ENCODE measurements around the gene PCYT1A. TPM values are rescaled to one million over a fixed set of nuclear protein-coding genes. Genes with fewer than 3 reads are reported as not detected.

PCYT1A gene
- total RNA-seq, 1 experiment from 2014 or later: 52.2 TPM

DNA sequence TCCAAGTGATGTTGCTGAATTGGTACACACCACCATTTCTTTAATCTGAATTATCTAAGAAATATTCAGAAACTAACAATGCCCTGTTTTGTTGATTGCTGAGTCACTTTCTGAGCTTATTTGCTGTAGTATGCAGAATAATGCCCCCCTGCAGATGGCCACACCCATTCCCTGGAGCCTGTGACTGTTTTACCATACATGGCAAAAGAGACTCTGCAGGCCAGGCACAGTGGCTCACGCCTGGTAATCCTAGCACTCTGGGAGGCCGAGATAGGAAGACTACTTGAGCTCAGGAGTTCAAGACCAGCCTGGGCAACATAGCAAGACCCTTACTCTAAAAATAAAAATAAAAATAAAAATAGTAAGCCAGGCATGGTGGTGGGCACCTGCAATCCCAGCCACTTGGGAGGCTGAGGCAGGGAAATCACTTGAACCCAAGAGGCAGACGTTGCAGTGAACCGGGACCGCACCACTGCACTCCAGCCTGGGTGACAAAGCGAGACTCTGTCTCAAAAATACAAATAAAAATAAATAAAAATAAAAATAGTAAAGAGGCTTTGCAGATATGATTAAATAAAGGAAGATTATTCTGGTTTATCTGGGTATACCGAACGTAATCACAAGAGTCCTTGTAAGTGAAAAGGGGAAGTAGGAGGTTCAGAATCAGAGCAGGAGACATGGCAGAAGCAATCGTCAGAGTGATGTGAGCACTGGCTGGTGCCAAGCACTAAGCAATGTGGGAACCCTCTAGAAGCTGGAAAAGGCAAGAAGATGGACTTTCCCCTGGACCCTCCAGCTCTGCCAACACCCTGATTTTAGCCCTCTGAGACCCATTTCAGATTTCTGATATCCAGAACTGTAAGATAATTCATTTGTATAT is 19.0 kb downstream of the PCYT1A start:
- H3K4me1 ChIP-seq: no peaks in the 10 kb centered on the region
- H3K4me3 ChIP-seq (ENCODE audit: low read depth, low read length): no peak overlapping the region
- BruUV-seq (replicated peaks): no TSS peak
- Mint-ChIP-seq H3K9me3 (ENCODE audit: unreplicated experiment) (no peaks in the 10 kb centered on the region), H3K27me3 (ENCODE audit: insufficient read depth, unreplicated experiment) (no peaks in the 10 kb centered on the region), H3K27ac (ENCODE audit: unreplicated experiment) (no peak overlapping the region), H3K4me1 (ENCODE audit: low read depth, unreplicated experiment) (no peaks in the 10 kb centered on the region), H3K36me3 (ENCODE audit: insufficient read depth, unreplicated experiment) (peaks cover 38% of the 10 kb centered on the region), H3K4me3 (ENCODE audit: unreplicated experiment) (no peak overlapping the region)
- ChIA-PET CTCF (no interaction called here), POLR2A (no interaction called here)
- TF ChIP-seq, protein P1, sequence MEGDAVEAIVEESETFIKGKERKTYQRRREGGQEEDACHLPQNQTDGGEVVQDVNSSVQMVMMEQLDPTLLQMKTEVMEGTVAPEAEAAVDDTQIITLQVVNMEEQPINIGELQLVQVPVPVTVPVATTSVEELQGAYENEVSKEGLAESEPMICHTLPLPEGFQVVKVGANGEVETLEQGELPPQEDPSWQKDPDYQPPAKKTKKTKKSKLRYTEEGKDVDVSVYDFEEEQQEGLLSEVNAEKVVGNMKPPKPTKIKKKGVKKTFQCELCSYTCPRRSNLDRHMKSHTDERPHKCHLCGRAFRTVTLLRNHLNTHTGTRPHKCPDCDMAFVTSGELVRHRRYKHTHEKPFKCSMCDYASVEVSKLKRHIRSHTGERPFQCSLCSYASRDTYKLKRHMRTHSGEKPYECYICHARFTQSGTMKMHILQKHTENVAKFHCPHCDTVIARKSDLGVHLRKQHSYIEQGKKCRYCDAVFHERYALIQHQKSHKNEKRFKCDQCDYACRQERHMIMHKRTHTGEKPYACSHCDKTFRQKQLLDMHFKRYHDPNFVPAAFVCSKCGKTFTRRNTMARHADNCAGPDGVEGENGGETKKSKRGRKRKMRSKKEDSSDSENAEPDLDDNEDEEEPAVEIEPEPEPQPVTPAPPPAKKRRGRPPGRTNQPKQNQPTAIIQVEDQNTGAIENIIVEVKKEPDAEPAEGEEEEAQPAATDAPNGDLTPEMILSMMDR (IDR thresholded peaks at IDR 0.05; ENCODE audit: insufficient read depth in 1 of 2, low read depth in 1 of 2, low read length in 1 of 2, severe bottlenecking in 1 of 2, unreplicated experiment in 1 of 2): no peak
- no peaks in the 10 kb centered on the region for H3K9me3 ChIP-seq
- no peak for DNase-seq
- no peaks in the 10 kb centered on the region for H3K27me3 ChIP-seq (replicated peaks; ENCODE audit: control insufficient read depth, insufficient read depth, low read length)
- no peaks in the 10 kb centered on the region; the same call in 1 of the 2 replicates for H3K36me3 ChIP-seq (ENCODE audit: control insufficient read depth, insufficient read depth, low read length)
- intact Hi-C loops (cut with micrococcal nuclease; ENCODE audit: unreplicated experiment): no loop called here

DNA sequence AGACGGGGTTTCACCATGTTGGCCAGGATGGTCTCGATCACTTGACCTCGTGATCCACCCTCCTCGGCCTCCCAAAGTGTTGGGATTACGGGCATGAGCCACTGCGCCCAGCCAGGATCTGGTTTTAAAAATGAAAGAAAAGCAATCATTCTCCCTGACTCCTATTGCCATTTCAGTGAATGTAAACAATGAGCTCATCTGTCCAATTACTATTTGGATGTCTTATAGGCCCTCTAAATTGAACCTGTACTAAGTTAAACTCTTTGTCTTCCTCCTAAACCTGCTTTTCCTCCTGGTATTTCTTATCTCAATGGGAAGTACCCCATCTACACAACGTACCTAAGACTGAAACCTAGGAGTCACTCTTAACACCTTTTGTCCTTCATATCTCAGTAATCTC is 23.7 kb downstream of the PCYT1A start:
- intact Hi-C loops (cut with micrococcal nuclease; ENCODE audit: unreplicated experiment): no loop called here
- BruUV-seq (replicated peaks): no TSS peak
- H3K9me3 Mint-ChIP-seq (ENCODE audit: unreplicated experiment): no peaks in the 10 kb centered on the region
- H3K4me1 Mint-ChIP-seq (ENCODE audit: low read depth, unreplicated experiment): no peaks in the 10 kb centered on the region
- ChIA-PET POLR2A (interaction anchor here (0.6 kb wide), 1 partner anchor 42 kb away, joined by 3 read pairs; no protein-coding TSS in a partner anchor), CTCF (no interaction called here)
- H3K36me3 Mint-ChIP-seq (ENCODE audit: insufficient read depth, unreplicated experiment): peaks cover 32% of the 10 kb centered on the region
- DNase-seq: no peak
- no peaks in the 10 kb centered on the region for H3K9me3 ChIP-seq
- H3K27ac Mint-ChIP-seq (ENCODE audit: unreplicated experiment): no peak overlapping the region
- H3K27me3 ChIP-seq (replicated peaks; ENCODE audit: control insufficient read depth, insufficient read depth, low read length): no peaks in the 10 kb centered on the region
- no peaks in the 10 kb centered on the region for H3K36me3 ChIP-seq (ENCODE audit: control insufficient read depth, insufficient read depth, low read length)
- H3K4me1 ChIP-seq: no peaks in the 10 kb centered on the region
- H3K27me3 Mint-ChIP-seq (ENCODE audit: insufficient read depth, unreplicated experiment): no peaks in the 10 kb centered on the region
- H3K4me3 Mint-ChIP-seq (ENCODE audit: unreplicated experiment): no peak overlapping the region
- no peak overlapping the region for H3K4me3 ChIP-seq (ENCODE audit: low read depth, low read length)
- TF ChIP-seq, protein P1 (IDR thresholded peaks at IDR 0.05; ENCODE audit: insufficient read depth in 1 of 2, low read depth in 1 of 2, low read length in 1 of 2, severe bottlenecking in 1 of 2, unreplicated experiment in 1 of 2): no peak

DNA sequence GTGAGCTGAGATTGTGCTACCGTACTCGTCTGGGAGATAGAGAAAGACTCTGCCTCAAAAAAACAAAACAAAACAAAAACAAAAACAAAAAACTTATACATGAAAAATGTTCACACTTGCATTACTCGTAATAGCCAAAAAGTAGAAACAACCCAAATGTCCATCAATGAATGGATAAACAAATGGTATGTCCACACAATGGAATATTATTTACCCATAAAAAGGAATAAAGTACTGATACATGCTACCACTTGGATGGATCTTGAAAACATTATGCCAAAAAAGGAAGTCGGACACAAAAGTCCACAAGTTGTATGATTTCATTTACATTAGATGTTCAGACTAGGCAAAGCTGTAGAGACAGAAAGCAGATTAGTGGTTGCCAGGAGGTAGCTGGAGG is 26.7 kb downstream of the PCYT1A start:
- CTCF ChIA-PET: no interaction called here
- peaks cover 32% of the 10 kb centered on the region for H3K36me3 Mint-ChIP-seq (ENCODE audit: insufficient read depth, unreplicated experiment)
- intact Hi-C loops (cut with micrococcal nuclease; ENCODE audit: unreplicated experiment): no loop called here

More for the DNA sequence above, 26.7 kb downstream of the PCYT1A start:
- no peaks in the 10 kb centered on the region for H3K4me1 Mint-ChIP-seq (ENCODE audit: low read depth, unreplicated experiment)
- TF ChIP-seq, protein P1 (IDR thresholded peaks at IDR 0.05; ENCODE audit: insufficient read depth in 1 of 2, low read depth in 1 of 2, low read length in 1 of 2, severe bottlenecking in 1 of 2, unreplicated experiment in 1 of 2): no peak
- no peaks in the 10 kb centered on the region; the same call in 1 of the 2 replicates for H3K36me3 ChIP-seq (ENCODE audit: control insufficient read depth, insufficient read depth, low read length)
- no peaks in the 10 kb centered on the region for H3K4me1 ChIP-seq
- no TSS peak for BruUV-seq (replicated peaks)
- H3K27me3 Mint-ChIP-seq (ENCODE audit: insufficient read depth, unreplicated experiment): no peaks in the 10 kb centered on the region
- no peak overlapping the region for H3K4me3 ChIP-seq (ENCODE audit: low read depth, low read length)
- no peak overlapping the region for H3K27ac Mint-ChIP-seq (ENCODE audit: unreplicated experiment)
- no peak overlapping the region for H3K4me3 Mint-ChIP-seq (ENCODE audit: unreplicated experiment)
- no peaks in the 10 kb centered on the region for H3K9me3 Mint-ChIP-seq (ENCODE audit: unreplicated experiment)
- POLR2A ChIA-PET: no interaction called here
- DNase-seq: no peak
- no peaks in the 10 kb centered on the region for H3K9me3 ChIP-seq
- no peaks in the 10 kb centered on the region for H3K27me3 ChIP-seq (replicated peaks; ENCODE audit: control insufficient read depth, insufficient read depth, low read length)

All from Caco-2 (cell line).